SW 1271 (cell line): ENCODE data around the gene CRYM.

Source experiments
- DNase-seq, 2 experiments: peaks; one replicate each; lab custom pipeline; 2025; lab: John Stamatoyannopoulos, UW

Gene CRYM

DNA sequence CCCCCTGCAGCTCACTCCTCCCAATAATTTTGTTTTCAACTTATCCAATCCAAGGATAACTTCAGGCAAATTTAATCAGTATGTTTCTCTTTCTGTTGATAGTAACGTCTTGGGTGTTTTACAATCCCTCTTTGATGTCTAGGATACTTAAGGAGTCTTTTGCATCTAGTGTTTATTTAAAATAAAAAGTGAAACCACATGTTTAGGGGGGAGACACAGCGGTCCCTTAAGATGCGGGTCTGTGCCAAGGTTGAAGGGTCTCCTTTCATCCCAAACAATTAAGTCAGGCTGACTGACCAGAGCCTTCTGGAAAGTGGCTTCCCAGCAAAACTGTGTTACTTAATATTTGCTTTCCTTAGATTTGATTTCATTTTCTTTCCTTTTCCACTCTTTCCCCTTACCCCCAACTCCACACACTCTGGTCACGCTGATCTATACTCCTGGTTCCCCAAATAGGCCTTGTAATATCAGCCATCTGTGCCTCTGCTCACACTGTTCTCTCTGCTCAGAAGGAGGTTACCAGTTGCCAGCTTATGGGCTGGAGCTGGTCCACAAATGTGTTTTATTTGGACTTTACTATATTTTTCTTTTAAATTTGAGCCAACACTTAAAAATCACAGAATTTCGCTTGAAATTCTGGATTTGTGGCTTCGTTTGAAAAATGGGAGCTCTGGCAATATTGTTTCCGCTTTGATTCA is 33.4 kb downstream of the CRYM start:
- no peak for DNase-seq

DNA sequence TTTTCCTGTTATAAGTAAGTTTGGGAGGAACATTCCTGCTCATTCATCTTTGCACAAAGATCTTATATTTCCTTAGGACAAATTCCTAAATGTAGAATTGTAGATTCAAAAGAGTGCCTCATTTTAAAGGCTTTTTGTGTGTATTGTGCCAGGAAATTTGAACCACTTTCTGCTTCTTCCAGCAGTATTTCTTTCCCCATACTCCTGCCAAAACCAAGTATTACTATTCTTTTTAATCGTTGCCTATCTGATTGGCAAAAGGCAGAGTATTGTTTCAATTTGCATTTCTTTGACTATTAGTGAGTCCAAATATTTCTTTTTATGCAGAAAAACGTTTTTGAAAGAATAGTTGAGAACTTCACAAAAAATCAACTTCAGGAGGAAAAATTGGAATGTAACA is 35.3 kb downstream of the CRYM start:
- DNase-seq: no peak

DNA sequence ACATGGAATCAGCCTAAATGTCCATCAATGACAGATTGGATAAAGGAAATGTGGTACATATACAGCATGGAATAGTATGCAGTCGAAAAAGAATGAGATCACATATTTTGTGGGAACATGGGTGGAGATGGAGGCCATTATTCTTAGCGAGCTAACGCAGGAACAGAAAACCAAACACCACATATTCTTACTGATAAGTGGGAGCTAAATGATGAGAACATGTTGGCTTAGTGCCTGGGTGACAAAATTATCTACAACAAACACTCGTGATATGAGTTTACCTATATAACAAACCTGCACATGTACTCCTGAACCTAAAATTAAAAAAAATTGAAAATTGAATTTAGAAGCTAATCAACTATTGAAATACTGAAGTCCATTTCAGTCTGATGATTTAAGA is 38.4 kb downstream of the CRYM start:
- DNase-seq: no peak

DNA sequence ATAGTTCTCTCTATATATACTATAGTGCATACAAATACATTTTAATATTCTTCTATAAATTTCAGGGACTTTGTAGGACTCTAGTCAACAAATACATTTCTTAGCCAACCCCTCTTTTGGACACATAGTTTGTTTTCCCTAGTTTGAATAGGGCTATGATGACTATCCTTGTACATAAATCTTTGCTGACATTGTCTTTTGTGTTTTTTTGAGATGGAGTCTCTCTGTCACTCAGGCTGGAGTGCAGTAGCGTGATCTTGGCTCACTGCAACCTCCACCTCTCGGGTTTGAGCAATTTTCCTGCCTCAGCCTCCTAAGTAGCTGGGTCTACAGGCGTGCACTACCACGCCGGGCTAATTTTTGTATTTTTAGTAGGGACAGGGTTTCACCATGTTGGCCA is 41.3 kb downstream of the CRYM start:
- DNase-seq: no peak

DNA sequence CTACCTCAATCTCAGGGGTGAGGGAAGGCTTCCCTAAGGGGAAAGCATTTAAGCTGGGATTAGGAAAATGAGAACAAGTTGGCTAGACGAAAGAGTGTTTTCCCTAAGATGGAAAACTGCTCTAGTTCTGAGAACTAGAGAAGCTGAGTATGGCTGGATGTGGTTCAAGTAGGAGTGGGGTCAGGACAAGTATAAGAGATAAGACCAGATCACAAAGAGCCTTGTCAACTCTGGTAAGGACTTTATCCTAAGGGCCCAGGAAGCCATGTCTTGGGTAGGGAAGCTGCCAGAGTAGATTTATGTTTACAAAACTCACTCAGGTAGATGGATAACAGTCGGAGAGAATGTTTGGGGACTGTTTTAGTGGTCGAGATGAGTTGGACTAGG is 42.9 kb downstream of the CRYM start:
- no peak for DNase-seq

DNA sequence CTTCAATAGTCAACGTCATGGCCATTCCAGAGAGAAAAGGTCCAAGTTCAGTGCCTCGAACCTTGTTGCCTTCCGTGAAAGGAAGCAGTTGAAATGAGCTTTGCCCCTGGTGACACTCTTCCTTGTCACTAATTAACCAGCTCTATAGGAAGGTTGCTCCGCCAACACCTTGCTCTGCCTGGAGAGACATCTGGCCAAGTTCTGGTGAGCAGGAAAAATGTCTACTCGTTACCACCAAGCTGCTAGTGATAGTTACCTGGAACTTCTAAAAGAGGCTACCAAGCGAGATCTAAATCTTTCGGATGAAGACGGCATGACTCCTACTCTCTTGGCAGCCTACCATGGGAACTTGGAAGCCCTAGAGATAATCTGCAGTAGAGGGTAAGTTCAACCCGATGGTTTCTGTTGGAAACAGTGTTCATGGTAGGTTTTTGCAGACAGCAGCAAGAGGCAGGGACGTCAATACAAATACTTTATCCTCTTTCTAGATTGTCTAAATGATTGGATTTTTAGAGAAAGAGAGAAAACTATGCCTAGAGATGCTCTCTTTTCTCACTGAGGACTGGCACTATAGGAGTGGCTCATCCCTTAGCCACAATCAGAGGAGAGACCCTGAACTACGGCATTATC is 44.5 kb downstream of the CRYM start, which contains the start of gene ANKS4B:
ANKS4B (plus strand) TSS at position 179 of the 630 bp plus-strand sequence; CDS start at position 218, 39 bp downstream.
- DNase-seq: no peak

DNA sequence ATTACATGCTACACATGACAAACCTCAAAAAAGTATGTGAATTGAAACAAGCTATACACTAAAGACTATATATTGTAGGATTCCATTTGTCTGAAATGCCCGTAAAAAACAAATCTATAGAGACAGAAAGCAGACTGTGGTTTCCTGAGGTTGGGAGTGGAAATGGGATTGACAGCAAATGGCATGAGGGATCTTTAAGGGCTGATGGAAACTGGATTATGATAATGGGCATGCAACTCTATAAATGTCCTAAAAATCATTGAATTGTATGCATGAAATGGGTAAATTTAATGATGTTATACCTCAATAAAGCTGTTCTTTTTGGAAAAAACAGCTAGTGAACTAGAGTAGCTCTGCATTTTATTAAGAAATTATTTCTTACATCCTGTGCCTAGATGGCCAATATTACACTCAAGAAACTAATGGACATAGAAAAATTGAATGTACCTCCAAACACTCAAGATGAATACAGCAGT is 45.0 kb downstream of the CRYM start:
- no peak for DNase-seq

DNA sequence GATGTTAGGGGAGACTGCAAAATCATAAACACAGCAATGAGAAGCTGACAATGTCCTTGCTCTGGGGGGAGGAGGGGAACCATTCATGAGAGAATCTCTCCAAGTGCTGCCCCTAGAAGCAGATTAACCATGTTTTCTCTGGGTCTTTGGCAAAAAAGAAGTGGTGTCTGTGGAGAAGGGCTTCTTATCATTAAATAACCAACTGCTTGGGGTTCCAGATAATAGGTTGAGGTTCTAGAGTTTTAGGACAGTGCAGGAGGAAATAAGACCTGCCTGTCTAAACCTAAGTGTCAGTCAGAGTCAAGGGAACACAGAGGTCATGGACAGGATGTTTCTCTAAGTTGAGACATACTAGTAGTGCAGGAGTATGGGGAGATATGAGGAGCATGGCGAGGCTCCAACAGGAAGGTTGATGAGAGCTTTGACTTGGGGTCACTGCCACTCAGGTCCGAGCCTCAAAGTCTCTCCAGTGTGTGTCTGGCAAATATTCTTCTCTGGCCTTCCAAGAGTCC is 49.7 kb downstream of the CRYM start:
- DNase-seq: no peak

DNA sequence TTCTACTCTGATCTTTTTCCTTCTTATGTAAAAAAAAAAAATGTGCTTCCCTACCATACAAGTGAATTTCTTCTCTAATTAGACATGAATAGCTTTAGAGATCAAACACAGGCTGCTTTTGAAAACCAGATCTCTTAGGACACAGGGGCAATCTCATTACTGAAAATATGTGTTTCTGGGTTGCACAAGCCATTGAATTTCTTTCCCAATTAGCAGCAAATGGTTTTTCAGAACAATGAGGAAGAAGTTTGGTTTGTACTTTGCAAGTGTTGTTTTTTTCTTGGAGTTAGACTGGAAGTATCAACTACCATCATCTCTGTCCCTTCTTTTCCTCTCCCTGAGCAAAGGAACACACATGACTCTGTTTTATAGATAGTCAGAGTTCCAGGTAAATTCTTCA is 50.2 kb downstream of the CRYM start:
- no peak for DNase-seq

DNA sequence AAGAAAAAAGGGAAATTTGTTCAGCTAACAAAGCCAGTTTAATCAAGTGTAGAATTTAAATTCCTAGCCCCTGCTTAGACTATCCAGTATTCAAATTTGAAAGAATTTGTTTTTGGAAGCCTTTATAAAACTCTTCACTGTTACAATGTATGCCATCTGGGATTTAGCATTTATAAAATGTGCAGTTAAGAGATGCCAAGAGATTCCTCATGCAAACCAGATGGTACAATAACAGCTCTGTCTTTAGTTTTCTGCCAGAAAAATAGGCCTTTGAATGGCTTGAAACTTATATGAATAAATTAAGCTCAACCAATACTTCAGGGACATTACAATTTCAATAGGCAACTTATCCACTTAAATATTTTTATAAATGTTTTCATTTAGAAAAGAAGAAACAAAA is 51.3 kb downstream of the CRYM start:
- no peak for DNase-seq

DNA sequence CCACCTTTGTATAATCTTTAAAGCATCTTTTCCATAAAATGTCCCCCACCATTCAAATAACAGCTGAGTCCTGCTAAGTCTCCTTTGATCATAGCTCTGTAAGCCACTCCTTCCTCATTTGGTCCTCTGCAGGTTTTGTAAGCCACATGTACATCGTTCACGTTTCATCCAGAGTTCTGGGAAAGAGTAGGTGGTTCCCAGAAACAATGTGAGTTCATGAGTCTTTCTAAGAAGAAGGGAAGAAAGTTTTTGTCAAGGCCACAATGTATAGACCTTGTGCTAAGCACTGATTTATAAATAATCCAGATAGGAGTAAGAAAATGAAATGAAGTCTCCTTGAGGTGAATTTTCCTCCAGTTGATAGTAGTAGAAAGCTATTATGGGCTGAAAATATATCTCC is 53.3 kb downstream of the CRYM start:
- DNase-seq: no peak

DNA sequence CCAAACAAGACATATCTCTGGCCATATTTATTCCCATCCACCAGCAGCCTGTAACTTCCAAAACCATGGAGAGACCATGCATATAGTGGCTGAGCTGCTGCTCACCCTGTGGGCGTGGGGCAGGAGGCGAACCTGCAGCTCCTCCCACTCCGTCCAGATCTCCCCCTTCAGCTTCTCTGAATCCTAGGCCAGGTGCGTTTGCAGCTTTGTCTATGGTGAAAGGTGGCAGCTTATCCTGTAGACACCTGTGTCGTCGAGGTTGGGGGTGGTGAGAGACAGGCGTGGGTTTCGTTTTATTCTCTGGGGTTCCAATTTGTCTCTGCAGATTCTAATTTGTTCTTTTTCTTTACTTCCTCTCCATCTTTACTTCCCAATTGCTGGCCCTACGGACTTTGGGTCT is 54.3 kb downstream of the CRYM start:
- no peak for DNase-seq

DNA sequence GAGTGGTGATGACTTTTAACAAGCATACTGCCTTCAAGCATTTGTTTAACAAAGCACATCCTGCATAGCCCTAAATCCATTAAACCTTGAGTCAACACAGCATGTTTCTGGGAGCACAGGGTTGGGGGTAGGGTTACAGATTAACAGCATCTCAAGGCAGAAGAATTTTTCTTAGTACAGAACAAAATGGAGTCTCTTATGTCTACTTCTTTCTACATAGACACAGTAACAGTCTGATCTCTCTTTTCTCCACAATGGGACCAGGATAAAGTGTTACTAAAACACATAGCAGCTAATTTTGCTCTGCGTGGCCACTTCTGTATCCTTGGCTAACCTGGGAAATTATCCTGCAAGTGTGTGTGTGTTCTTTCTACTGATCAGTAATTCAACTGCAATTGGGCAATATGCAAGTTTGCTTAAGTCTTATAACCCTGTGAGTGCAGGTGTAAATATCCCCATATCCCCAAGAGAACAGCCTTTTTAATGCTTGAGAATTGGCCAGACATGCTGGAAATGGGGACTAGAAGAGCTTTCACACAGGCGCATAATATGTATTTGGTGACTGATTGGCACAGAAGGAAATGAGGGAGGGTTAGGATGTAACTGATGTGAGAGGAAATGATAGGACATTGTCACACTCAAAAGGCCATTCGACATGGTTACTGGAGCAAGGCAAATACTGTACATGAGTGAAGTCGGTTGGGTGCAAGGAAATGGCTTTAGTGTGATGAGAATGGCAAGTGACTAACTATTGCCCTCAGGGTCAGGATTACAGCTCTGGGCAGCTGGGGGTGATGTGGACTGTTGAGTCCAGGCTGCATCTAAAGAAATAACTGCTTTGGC is 55.4 kb downstream of the CRYM start:
- no peak for DNase-seq

DNA sequence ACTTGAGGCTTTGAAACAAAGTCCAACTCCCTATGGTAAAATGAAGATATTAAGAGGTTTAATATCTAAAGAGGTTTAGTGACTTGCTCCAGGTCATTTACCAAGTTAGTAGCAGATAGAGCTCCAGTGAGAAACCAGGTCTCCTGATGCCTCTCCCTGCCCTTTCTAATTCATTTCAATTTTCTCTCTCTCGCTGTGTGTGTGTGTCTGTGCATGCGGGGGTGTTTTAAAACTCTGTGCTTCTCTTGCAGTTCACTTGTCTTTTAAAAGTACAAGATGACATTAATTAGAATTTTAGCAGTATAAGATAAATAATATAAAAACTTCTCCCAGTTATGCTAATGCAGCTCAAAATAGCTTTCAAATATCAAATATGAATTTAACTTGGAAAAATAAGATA is 58.5 kb downstream of the CRYM start:
- no peak for DNase-seq

DNA sequence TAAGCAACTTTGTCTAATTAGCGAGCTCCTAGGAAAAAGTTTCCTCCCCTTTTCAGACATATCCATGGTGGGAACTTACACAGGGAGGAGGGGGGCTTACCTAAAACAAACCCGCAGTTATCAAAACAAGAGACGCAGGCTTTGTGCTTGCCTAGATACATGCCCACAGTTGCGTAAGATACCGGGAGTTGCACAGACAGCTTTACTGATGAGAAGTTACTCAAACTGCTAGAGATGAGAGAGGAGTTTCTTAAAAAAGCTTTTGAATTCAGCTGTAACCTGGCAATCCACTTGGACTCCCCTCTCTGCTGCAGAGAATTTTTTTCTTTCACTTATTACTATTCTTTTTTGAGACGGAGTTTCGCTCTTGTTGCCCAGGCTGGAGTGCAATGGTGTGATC is 59.9 kb downstream of the CRYM start:
- no peak for DNase-seq

DNA sequence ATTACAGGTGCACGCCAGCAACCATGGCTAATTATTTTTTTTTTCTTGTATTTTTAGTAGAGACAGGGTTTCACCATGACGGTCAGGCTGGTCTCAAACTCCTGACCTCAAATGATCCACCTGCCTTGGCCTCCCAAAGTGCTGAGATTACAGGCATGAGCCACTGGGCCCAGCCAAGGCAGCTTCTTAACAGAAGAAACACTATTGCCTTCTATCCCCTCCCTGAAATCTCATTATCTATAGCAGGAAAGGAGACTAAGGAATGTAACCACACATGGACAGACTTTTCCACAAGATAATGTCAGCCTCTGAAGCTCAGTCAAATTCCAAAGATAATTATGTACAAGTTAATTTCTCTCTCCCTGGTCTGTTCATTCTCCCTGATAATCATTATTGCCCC is 61.0 kb downstream of the CRYM start:
- no peak for DNase-seq

DNA sequence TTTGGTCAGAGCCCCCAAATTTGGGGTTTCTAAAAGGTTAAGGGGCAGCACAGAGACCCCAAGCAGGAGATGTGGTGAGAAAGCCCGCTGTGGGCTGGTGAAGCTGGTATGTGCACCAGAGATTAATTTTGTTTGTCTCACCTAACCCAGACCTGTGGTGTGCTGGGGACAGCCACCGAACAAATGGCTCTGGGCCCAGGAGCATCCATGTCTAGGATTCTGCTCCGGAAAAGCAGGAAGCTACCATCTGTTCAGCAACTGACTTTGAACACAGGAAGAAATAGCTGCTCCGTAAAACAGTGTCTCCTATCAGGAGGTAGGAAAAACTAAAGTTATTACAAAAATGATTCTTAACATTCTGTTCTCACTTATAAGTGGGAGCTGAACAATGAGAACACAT is 64.0 kb downstream of the CRYM start:
- DNase-seq: no peak

DNA sequence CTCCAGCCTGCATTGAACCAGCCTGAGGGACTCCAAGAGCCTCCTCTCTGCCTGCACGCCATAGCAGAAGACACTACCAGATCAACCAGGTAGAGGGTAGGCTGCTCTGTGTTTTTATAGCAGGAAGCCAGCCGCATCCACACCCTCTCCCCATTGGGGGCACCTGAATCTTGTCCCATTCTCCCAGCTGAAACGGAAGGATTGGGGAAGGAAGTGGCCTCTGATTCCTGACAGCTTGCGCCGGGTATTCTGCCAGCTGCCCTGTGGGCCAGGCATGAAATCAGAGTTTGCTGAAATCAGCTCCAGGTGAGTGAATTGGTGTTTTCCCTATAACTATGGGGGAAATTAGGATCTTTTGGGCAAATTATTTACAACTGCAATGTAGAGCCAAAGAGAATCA is 66.6 kb downstream of the CRYM start, which contains the start of gene ZP2:
ZP2 (minus strand) TSS at position 89 of the 400 bp plus-strand sequence; CDS start at position 62, 27 bp downstream.
- DNase-seq: no peak
